CMK (cell line): ENCODE measurements around the gene PINK1.

Experiments
- DNase-seq: peaks from one replicate; pipeline ENCODE4 v3.0.0-alpha.2; 2010; ENCODE audit warnings: low read depth

PINK1 gene

GRCh38 chr1:20682571-20683236 lies 49.4 kb downstream of the PINK1 start:
- no peak for DNase-seq

- DNase-seq = no peak
These were observed 50.4 kb downstream of the PINK1 start for GRCh38 chr1:20683614-20684013.

- DNase-seq = no peak
These were observed 50.9 kb downstream of the PINK1 start for GRCh38 chr1:20684050-20684620.

- no peak for DNase-seq
These were observed 51.4 kb downstream of the PINK1 start for GRCh38 chr1:20684651-20685050.

GRCh38 chr1:20685099-20685662 lies 51.9 kb downstream of the PINK1 start:
- DNase-seq = no peak

- DNase-seq = no peak
These were observed 52.5 kb downstream of the PINK1 start for GRCh38 chr1:20685741-20686140.

GRCh38 chr1:20686883-20687725 lies 53.8 kb downstream of the PINK1 start:
- DNase-seq = no peak

- no peak for DNase-seq
These were observed 56.4 kb downstream of the PINK1 start for GRCh38 chr1:20689645-20690056.

- no peak for DNase-seq
These were observed 58.6 kb downstream of the PINK1 start for GRCh38 chr1:20691872-20692271.

- no peak for DNase-seq
These were observed 60.4 kb downstream of the PINK1 start for GRCh38 chr1:20693623-20694022.

GRCh38 chr1:20695515-20695914 lies 62.3 kb downstream of the PINK1 start:
- no peak for DNase-seq

- DNase-seq = peak; percentile 76
These were observed 63.4 kb downstream of the PINK1 start for GRCh38 chr1:20696397-20697333.

- DNase-seq = no peak
These were observed 64.3 kb downstream of the PINK1 start for GRCh38 chr1:20697563-20697962.

- DNase-seq = no peak
These were observed 65.1 kb downstream of the PINK1 start for GRCh38 chr1:20698195-20698910.

GRCh38 chr1:20699558-20699957 lies 66.3 kb downstream of the PINK1 start:
- DNase-seq = no peak

- no peak for DNase-seq
These were observed 67.5 kb downstream of the PINK1 start for GRCh38 chr1:20700636-20701215.
